Measurements from ENCODE around the gene OBP2A. TPM values are rescaled to one million over a fixed set of nuclear protein-coding genes. Genes with fewer than 3 reads are reported as not detected.

The OBP2A gene
- total and polyA plus RNA-seq, 2 experiments from 2014 or later, result not detected

- H3K27me3 ChIP-seq, result no peaks in the 10 kb centered on the region
- TF ChIP-seq, protein P1, sequence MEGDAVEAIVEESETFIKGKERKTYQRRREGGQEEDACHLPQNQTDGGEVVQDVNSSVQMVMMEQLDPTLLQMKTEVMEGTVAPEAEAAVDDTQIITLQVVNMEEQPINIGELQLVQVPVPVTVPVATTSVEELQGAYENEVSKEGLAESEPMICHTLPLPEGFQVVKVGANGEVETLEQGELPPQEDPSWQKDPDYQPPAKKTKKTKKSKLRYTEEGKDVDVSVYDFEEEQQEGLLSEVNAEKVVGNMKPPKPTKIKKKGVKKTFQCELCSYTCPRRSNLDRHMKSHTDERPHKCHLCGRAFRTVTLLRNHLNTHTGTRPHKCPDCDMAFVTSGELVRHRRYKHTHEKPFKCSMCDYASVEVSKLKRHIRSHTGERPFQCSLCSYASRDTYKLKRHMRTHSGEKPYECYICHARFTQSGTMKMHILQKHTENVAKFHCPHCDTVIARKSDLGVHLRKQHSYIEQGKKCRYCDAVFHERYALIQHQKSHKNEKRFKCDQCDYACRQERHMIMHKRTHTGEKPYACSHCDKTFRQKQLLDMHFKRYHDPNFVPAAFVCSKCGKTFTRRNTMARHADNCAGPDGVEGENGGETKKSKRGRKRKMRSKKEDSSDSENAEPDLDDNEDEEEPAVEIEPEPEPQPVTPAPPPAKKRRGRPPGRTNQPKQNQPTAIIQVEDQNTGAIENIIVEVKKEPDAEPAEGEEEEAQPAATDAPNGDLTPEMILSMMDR (IDR thresholded peaks at IDR 0.05; ENCODE audit: low read depth, low read length), result no peak
- H3K9me3 ChIP-seq (ENCODE audit: low read depth), result no peaks in the 10 kb centered on the region
- no peaks in the 10 kb centered on the region for H3K36me3 ChIP-seq
- H3K4me3 ChIP-seq, result no peak overlapping the region
- no peaks in the 10 kb centered on the region for H3K4me1 ChIP-seq (ENCODE audit: low read depth)
- DNase-seq (ENCODE audit: low read depth in 1 of 2, low spot score in 1 of 2), result no peak
- no peak overlapping the region for H3K27ac ChIP-seq
Observed at GRCh38 chr9:135562235-135562745, 16.4 kb downstream of the OBP2A start.

DNA sequence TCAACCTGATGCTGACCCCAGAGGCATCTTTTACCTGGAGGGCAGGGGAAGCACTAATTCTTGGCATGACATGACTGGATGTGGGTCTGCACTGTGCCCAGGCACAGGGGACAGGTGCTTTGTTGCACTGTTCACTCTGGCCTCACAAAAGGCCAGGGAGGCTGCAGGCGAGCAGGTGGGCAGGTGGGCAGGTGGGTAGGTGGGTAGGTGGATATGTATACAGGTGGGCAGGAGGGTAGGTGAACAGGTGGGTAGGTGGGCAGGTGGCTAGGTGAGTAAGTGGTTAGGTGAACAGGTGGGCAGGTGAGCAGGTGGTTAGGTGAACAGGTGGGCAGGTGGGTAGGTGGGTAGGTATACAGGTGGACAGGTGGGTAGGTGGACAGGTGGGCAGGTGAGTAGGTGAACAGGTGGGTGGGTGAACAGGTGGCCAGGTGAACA, 17.1 kb downstream of the OBP2A start:
- Histone ChIP-seq H3K36me3 (no peaks in the 10 kb centered on the region), H3K27ac (no peak overlapping the region), H3K9me3 (ENCODE audit: low read depth) (no peaks in the 10 kb centered on the region), H3K4me1 (ENCODE audit: low read depth) (no peaks in the 10 kb centered on the region), H3K27me3 (no peaks in the 10 kb centered on the region), H3K4me3 (no peak overlapping the region)
- DNase-seq (ENCODE audit: low read depth in 1 of 2, low spot score in 1 of 2), result no peak
- TF ChIP-seq, protein P1 (IDR thresholded peaks at IDR 0.05; ENCODE audit: low read depth, low read length), result no peak

DNA sequence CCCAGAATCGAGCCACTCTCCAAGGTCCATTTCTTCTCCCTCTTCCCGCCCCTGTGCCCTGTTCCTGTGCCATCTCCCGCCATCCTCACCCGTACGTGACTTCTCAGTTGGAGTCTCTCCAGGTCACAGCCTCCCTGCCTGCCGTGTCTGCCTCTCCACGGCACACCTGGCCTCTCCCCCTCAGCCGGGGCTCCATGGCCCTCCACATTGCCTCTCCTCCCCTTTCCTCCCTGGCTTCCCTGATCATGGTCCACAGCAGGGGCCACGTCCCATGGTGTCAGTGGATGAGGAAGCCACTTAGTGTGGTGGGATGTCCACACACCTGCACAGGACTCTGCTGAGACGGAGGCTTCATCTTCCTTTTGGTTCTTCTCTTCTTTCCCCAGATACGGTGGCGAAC, 17.9 kb downstream of the OBP2A start:
- H3K4me3 ChIP-seq, result no peak overlapping the region
- no peak for DNase-seq (ENCODE audit: low read depth in 1 of 2, low spot score in 1 of 2)
- no peaks in the 10 kb centered on the region for H3K36me3 ChIP-seq
- TF ChIP-seq, protein P1 (IDR thresholded peaks at IDR 0.05; ENCODE audit: low read depth, low read length), result no peak
- H3K27ac ChIP-seq, result no peak overlapping the region
- no peaks in the 10 kb centered on the region for H3K9me3 ChIP-seq (ENCODE audit: low read depth)
- no peaks in the 10 kb centered on the region for H3K4me1 ChIP-seq (ENCODE audit: low read depth)
- H3K27me3 ChIP-seq, result no peaks in the 10 kb centered on the region

DNA sequence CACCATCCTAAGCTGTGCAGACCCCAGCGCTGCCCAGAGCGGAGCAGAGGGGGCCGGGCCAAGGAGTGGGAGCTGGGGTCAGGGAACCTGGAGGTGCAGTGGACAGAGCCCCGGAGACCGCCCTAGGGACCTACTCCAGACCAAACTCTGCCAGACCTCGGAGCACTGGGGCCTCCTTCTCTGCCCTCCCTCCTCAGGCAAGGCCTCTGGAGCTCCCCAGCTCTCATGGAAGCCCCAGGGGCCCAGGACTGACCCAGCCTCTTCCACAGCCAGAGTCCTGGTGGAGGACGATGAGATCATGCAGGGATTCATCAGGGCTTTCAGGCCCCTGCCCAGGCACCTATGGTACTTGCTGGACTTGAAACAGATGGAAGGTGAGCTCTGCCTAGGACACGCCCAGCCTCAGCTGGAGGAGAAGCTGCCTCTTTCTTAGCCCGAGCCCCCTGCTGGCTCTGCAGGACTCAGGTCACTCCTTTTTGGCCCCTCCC, 19.3 kb downstream of the OBP2A start:
- H3K4me1 ChIP-seq (ENCODE audit: low read depth), result no peaks in the 10 kb centered on the region
- no peaks in the 10 kb centered on the region for H3K27me3 ChIP-seq
- no peak overlapping the region for H3K27ac ChIP-seq
- TF ChIP-seq, protein P1 (IDR thresholded peaks at IDR 0.05; ENCODE audit: low read depth, low read length), result no peak
- DNase-seq (ENCODE audit: low read depth in 1 of 2, low spot score in 1 of 2), result no peak
- no peak overlapping the region for H3K4me3 ChIP-seq
- no peaks in the 10 kb centered on the region for H3K9me3 ChIP-seq (ENCODE audit: low read depth)
- H3K36me3 ChIP-seq, result no peaks in the 10 kb centered on the region

- Histone ChIP-seq H3K27ac (no peak overlapping the region), H3K27me3 (no peaks in the 10 kb centered on the region), H3K4me1 (ENCODE audit: low read depth) (no peaks in the 10 kb centered on the region), H3K9me3 (ENCODE audit: low read depth) (no peaks in the 10 kb centered on the region), H3K36me3 (no peaks in the 10 kb centered on the region), H3K4me3 (no peak overlapping the region)
- no peak for DNase-seq (ENCODE audit: low read depth in 1 of 2, low spot score in 1 of 2)
- TF ChIP-seq, protein P1 (IDR thresholded peaks at IDR 0.05; ENCODE audit: low read depth, low read length), result no peak
Observed at GRCh38 chr9:135565636-135566035, 19.7 kb downstream of the OBP2A start.

Measured in cardiac muscle cell (in vitro differentiated cells and primary cell).